PFSK-1 (cell line): ENCODE measurements around the gene AGPAT3.

Source experiments
- POLR2AphosphoS5 ChIP-seq: IDR thresholded peaks from 2 replicates; pipeline ENCODE4 v1.6.1; 2012; ENCODE audit warnings: low read depth, mild to moderate bottlenecking, control low read depth, low read length, moderate library complexity
- TAF1 ChIP-seq: IDR thresholded peaks from 2 replicates; pipeline ENCODE4 v1.6.1; 2012; ENCODE audit warnings: low read length, control low read depth, borderline replicate concordance; ENCODE audit not compliant: insufficient read depth
- TF ChIP-seq, protein P1 (sequence below), 2 experiments: IDR thresholded peaks; 2 replicates each; pipeline versions ENCODE4 v1.6.1 to v1.8.0; 2011 to 2012; ENCODE audit warnings: low read depth in 2 of 2, low read length in 2 of 2, control low read depth in 1 of 2, inconsistent platforms in 1 of 2, mild to moderate bottlenecking in 1 of 2, moderate library complexity in 1 of 2; ENCODE audit not compliant: insufficient read depth in 1 of 2

DNA sequence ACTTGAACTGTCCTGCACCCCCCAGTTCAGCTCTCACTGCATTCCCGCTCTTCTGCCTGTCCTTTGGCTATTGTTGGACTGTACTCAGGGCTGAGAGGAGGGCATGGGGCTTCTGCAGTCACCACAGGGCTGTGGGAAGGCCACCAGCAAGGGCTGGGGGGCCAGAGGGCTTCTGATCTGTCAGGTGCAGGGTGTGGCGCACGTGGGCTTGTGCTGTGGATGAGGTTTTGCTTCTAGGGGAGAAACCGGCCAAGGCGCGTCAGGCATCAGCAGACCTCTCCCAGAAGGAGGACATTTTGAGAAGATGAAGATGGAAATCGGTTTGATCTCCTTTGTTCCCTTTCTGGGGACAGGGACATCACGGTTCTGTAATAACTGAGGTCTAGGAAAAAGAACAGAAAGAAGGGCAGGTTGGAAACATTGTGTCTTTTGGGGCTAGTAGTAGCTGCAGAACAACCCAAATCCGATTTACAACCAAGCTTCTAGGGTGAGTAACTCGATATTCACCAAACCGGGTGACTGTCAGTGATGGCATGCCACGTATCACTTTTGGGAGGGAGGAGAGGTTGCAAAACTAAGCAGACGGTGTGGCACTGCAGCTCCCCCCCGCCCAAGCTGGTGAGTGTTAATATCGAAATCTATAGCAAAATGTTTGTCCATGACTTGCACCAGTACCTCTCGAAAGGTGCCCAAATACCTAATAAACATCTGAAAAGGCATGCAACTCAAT, 40.9 kb downstream of the AGPAT3 start:
- TF ChIP-seq POLR2AphosphoS5 (no peak), TAF1 (no peak)
- TF ChIP-seq, protein P1, sequence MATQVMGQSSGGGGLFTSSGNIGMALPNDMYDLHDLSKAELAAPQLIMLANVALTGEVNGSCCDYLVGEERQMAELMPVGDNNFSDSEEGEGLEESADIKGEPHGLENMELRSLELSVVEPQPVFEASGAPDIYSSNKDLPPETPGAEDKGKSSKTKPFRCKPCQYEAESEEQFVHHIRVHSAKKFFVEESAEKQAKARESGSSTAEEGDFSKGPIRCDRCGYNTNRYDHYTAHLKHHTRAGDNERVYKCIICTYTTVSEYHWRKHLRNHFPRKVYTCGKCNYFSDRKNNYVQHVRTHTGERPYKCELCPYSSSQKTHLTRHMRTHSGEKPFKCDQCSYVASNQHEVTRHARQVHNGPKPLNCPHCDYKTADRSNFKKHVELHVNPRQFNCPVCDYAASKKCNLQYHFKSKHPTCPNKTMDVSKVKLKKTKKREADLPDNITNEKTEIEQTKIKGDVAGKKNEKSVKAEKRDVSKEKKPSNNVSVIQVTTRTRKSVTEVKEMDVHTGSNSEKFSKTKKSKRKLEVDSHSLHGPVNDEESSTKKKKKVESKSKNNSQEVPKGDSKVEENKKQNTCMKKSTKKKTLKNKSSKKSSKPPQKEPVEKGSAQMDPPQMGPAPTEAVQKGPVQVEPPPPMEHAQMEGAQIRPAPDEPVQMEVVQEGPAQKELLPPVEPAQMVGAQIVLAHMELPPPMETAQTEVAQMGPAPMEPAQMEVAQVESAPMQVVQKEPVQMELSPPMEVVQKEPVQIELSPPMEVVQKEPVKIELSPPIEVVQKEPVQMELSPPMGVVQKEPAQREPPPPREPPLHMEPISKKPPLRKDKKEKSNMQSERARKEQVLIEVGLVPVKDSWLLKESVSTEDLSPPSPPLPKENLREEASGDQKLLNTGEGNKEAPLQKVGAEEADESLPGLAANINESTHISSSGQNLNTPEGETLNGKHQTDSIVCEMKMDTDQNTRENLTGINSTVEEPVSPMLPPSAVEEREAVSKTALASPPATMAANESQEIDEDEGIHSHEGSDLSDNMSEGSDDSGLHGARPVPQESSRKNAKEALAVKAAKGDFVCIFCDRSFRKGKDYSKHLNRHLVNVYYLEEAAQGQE (IDR thresholded peaks at IDR 0.05; ENCODE audit: insufficient read depth in 1 of 2, low read depth in 2 of 2, low read length in 2 of 2), result no peak
